Thyroid gland (tissue), 4 donors: ENCODE results near the gene KIAA1191.

Source experiments
- POLR2A ChIP-seq, 2 donors: fragments of 450-650 bp; IDR thresholded peaks; one replicate each; pipeline ENCODE4 v1.6.1; 2017; ENCODE audit warnings: antibody characterized with exemption in 2 of 2, mild to moderate bottlenecking in 2 of 2, moderate library complexity in 1 of 2
- TF ChIP-seq, protein P1 (sequence below), 6 experiments: fragments of 200-600 bp in 3 of 6; fragments of 450-650 bp in 3 of 6; sonication (generic) in 3 of 6; IDR thresholded peaks; one replicate each; pipeline ENCODE4 v1.5.1; 2016 to 2019; ENCODE audit warnings: antibody characterized with exemption in 6 of 6, mild to moderate bottlenecking in 2 of 6, inconsistent platforms in 1 of 6, moderate library complexity in 1 of 6

GRCh38 chr5:176383961-176384360 is 22.4 kb upstream of the KIAA1191 start:
- TF ChIP-seq, protein P1, sequence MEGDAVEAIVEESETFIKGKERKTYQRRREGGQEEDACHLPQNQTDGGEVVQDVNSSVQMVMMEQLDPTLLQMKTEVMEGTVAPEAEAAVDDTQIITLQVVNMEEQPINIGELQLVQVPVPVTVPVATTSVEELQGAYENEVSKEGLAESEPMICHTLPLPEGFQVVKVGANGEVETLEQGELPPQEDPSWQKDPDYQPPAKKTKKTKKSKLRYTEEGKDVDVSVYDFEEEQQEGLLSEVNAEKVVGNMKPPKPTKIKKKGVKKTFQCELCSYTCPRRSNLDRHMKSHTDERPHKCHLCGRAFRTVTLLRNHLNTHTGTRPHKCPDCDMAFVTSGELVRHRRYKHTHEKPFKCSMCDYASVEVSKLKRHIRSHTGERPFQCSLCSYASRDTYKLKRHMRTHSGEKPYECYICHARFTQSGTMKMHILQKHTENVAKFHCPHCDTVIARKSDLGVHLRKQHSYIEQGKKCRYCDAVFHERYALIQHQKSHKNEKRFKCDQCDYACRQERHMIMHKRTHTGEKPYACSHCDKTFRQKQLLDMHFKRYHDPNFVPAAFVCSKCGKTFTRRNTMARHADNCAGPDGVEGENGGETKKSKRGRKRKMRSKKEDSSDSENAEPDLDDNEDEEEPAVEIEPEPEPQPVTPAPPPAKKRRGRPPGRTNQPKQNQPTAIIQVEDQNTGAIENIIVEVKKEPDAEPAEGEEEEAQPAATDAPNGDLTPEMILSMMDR (IDR thresholded peaks at IDR 0.05) = no peak
- TF ChIP-seq POLR2A (IDR thresholded peaks at IDR 0.05) = no peak
